Thyroid gland (tissue), 4 donors: ENCODE results near the gene KRT75. TPM values are rescaled to one million over a fixed set of nuclear protein-coding genes. Genes with fewer than 3 reads are reported as not detected.
"Not testable (repeated sequence)": the region's sequence is repeated elsewhere in the genome, so short reads cannot be mapped to it uniquely, and the experiment has no call there.

Experiments
- DNase-seq, 2 donors: peaks; one replicate each; pipeline ENCODE4 v3.0.0-alpha.2; 2019
- H3K27ac ChIP-seq, 3 donors: fragments of 200-600 bp; sonication (generic); 1 replicate in 2 of 3; 2 replicates in 1 of 3; pipeline ENCODE4 v1.5.1; 2016 to 2019; ENCODE audit warnings: mild to moderate bottlenecking in 1 of 3, moderate library complexity in 1 of 3
- H3K27me3 ChIP-seq: fragments of 200-600 bp; sonication (generic); one replicate; pipeline ENCODE4 v1.5.1; 2019
- H3K36me3 ChIP-seq, 2 donors: fragments of 200-600 bp; sonication (generic); one replicate each; pipeline ENCODE4 v1.5.1; 2016 to 2019
- H3K4me1 ChIP-seq, 2 donors: fragments of 200-600 bp; sonication (generic); one replicate each; pipeline ENCODE4 v1.5.1; 2017 to 2019
- H3K4me3 ChIP-seq, 3 donors: fragments of 200-600 bp; sonication (generic); replicated peaks in 1 of 3; 1 replicate in 2 of 3; 2 replicates in 1 of 3; pipeline ENCODE4 v1.5.1; 2016; ENCODE audit warnings: mild to moderate bottlenecking in 1 of 3
- H3K9me3 ChIP-seq: fragments of 200-600 bp; sonication (generic); one replicate; pipeline ENCODE4 v1.5.1; 2017
- POLR2A ChIP-seq, 2 donors: fragments of 450-650 bp; IDR thresholded peaks; one replicate each; pipeline ENCODE4 v1.6.1; 2017; ENCODE audit warnings: antibody characterized with exemption in 2 of 2, mild to moderate bottlenecking in 2 of 2, moderate library complexity in 1 of 2
- WGBS, 2 donors: methylation state at CpG; one replicate each; pipeline ENCODE4 v1.1.5; 2017; 5-methylcytosine and 5-hydroxymethylcytosine counted together
- intact Hi-C: fragments of 100-400 bp; cut with DNase I; formaldehyde crosslinking; loops from one replicate; pipeline ENCODE4 v1.15.1; 2023
- total RNA-seq, 4 donors: library from RNA; depleted of rRNA; stranded (reverse); fragments of >200 nt; gene quantifications; one replicate each; pipeline ENCODE4 v1.2.3, GENCODE V29; 2016
- TF ChIP-seq, protein P1 (sequence below), 6 experiments: fragments of 200-600 bp in 3 of 6; fragments of 450-650 bp in 3 of 6; sonication (generic) in 3 of 6; IDR thresholded peaks; one replicate each; pipeline ENCODE4 v1.5.1; 2016 to 2019; ENCODE audit warnings: antibody characterized with exemption in 6 of 6, mild to moderate bottlenecking in 2 of 6, inconsistent platforms in 1 of 6, moderate library complexity in 1 of 6

The KRT75 gene
- total RNA-seq, 4 donors from 2014 or later = not detected

DNA sequence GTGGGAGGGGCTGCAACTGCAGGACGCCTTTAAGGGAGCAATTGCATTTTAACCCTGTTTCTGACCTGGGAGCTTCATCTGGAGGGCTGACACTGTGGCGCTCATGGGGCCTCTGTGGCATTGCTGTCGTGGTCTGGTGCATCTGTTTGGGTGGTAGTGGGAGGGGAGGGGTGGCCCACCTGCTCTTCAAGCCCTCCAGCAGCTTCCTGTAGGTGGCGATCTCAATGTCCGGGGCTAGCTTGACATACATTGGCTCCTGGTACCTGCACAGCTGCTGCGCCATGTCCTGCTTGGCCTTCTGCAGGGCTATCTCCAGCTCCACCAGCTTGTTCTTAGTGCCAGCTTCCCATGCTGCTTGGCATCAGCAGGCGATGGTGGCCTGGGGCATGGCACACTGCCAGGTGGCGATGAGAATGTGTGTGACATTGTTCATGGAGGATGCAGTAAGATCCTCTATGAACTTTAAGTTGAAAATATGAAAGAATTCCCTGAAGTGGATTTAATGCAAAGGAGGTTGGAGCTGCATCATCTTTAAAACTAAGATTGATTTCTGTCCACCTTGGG, 20.3 kb downstream of the KRT75 start:
- no peaks in the 10 kb centered on the region for H3K9me3 ChIP-seq
- DNase-seq = no peak
- WGBS, 2 donors = 64 to 82% methylated on average over 6 to 7 of the region's 8 CpGs
- no peak overlapping the region for H3K4me3 ChIP-seq
- H3K27me3 ChIP-seq = no peaks in the 10 kb centered on the region
- no peak overlapping the region for H3K27ac ChIP-seq
- no peak for TF ChIP-seq POLR2A (IDR thresholded peaks at IDR 0.05)
- TF ChIP-seq, protein P1, sequence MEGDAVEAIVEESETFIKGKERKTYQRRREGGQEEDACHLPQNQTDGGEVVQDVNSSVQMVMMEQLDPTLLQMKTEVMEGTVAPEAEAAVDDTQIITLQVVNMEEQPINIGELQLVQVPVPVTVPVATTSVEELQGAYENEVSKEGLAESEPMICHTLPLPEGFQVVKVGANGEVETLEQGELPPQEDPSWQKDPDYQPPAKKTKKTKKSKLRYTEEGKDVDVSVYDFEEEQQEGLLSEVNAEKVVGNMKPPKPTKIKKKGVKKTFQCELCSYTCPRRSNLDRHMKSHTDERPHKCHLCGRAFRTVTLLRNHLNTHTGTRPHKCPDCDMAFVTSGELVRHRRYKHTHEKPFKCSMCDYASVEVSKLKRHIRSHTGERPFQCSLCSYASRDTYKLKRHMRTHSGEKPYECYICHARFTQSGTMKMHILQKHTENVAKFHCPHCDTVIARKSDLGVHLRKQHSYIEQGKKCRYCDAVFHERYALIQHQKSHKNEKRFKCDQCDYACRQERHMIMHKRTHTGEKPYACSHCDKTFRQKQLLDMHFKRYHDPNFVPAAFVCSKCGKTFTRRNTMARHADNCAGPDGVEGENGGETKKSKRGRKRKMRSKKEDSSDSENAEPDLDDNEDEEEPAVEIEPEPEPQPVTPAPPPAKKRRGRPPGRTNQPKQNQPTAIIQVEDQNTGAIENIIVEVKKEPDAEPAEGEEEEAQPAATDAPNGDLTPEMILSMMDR (IDR thresholded peaks at IDR 0.05) = no peak
- H3K36me3 ChIP-seq = no peaks in the 10 kb centered on the region
- intact Hi-C loops = no loop called here
- no peaks in the 10 kb centered on the region for H3K4me1 ChIP-seq

DNA sequence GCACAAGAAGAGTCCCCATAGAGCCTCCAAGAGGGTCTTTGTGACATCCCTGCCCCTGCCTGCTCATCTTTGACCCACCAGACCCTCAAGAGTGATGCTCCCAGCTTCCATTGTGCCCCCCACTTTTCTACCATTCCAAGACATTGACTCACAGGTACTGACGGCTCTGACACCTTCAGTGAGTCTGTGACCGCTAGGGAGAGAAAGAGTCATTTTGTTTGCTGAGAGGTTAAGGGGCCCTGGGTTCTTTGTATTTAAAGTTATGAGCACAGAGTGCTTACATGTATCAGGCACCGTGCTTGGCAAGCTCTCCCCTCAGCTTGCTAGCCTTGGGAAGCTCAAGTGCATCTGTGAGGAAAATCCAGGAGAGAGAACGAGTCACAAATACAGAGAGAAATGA, 21.0 kb downstream of the KRT75 start:
- no peaks in the 10 kb centered on the region for H3K27me3 ChIP-seq
- H3K4me1 ChIP-seq = no peaks in the 10 kb centered on the region
- no peak for DNase-seq
- H3K4me3 ChIP-seq = no peak overlapping the region
- WGBS, 2 donors = 61 to 72% methylated on average over 4 of the region's 4 CpGs
- intact Hi-C loops = no loop called here
- H3K36me3 ChIP-seq = no peaks in the 10 kb centered on the region
- TF ChIP-seq POLR2A (IDR thresholded peaks at IDR 0.05) = no peak
- TF ChIP-seq, protein P1 (IDR thresholded peaks at IDR 0.05) = no peak
- H3K9me3 ChIP-seq = no peaks in the 10 kb centered on the region
- H3K27ac ChIP-seq = no peak overlapping the region

DNA sequence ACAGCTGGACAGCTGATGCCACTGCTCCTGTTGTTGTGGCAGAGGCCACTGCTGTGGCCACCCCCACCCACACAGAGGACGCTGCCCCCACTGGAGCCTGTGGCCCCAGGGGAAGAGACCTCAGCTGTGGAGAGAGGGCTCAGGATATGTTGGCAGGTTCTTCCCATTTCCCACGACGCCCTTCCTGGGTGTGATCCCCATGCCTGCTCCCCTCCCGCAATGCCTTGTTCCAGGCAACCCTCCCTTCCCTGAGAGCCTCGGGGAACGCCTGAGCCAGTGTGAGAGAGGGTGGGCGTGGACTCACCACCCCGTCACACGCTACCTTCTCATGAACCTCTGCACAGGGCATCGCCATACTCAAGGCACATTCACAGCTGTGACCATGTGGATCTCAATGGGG, 22.4 kb downstream of the KRT75 start:
- H3K4me1 ChIP-seq = no peaks in the 10 kb centered on the region
- 87 to 91% methylated on average over 10 of the region's 10 CpGs for WGBS, 2 donors
- H3K36me3 ChIP-seq = no peaks in the 10 kb centered on the region
- no peaks in the 10 kb centered on the region for H3K9me3 ChIP-seq
- no peak for TF ChIP-seq POLR2A (IDR thresholded peaks at IDR 0.05)
- TF ChIP-seq, protein P1 (IDR thresholded peaks at IDR 0.05) = no peak
- intact Hi-C loops = no loop called here
- H3K4me3 ChIP-seq = no peak overlapping the region
- no peak overlapping the region for H3K27ac ChIP-seq
- no peak for DNase-seq
- no peaks in the 10 kb centered on the region for H3K27me3 ChIP-seq

DNA sequence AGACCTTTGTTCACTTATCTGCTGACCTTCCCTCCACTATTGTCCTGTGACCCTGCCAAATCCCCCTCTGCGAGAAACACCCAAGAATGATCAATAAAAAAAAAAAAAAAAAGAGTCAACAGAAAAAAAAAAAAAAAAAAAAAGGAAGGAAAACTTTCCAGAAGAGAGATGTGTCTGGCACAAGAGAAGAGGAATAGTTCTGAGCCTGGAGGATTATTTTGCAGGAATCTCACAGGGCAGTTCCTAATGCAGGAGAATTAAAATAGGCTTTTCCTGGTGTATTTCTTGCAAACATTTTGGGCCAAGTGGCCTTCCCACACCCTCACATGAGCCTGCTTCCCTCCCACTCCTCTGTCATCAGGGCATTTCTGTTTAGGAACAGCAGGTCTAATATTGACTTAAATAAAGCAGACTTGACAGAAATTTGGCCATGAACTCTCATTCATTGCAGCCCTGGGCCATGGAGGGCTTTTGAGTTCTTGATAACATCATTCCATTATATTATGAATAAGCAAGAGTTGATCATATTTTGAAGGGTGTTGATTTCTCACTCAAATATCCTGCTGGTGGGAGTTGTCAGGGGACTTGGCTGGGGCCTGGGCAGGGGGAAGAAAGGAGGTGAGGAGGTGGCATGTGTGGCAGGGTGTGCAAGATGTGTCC, 23.5 kb downstream of the KRT75 start:
- intact Hi-C loops, H3K4me3 ChIP-seq, H3K36me3 ChIP-seq, DNase-seq, H3K27ac ChIP-seq, H3K4me1 ChIP-seq, H3K27me3 ChIP-seq, H3K9me3 ChIP-seq: not testable (repeated sequence)
- WGBS, 2 donors = 20 to 44% methylated on average over 1 of the region's 1 CpG

DNA sequence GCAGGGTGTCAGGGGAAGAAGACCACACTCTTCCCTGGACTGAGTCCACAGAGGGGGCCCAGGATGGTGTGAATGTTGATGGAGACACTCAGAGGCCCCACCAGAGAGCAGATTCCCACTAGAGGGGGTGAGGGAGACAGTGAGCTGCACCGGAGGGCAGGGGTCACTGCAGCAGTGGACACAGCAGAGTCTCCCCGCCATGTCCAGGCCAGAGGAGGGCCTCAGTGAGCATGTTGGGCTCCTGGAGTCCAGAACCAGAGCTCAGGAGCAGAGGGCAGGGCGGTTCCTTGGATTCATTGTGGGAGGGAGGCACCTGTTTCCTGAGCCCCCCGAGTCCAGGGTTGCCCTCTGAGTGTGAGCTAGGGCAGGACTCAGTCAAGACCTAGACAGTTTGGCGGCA, 26.3 kb downstream of the KRT75 start:
- no peak for DNase-seq
- WGBS, 2 donors = 89 to 96% methylated on average over 5 of the region's 5 CpGs
- Histone ChIP-seq H3K9me3 (no peaks in the 10 kb centered on the region), H3K27me3 (no peaks in the 10 kb centered on the region), H3K36me3 (no peaks in the 10 kb centered on the region), H3K27ac (no peak overlapping the region), H3K4me3 (no peak overlapping the region), H3K4me1 (no peaks in the 10 kb centered on the region)
- intact Hi-C loops = no loop called here
- TF ChIP-seq POLR2A (IDR thresholded peaks at IDR 0.05) = no peak
- TF ChIP-seq, protein P1 (IDR thresholded peaks at IDR 0.05) = no peak
